DOHH2 (cell line): Measurements from ENCODE around the gene SPOCK3.

ENCODE experiments used
- EZH2phosphoT487 ChIP-seq: fragments of 200-600 bp; sonication (generic); IDR thresholded peaks from 2 replicates; pipeline ENCODE4 v1.6.1; 2017; ENCODE audit warnings: borderline replicate concordance, mild to moderate bottlenecking, antibody characterized with exemption, low read length, moderate library complexity, mixed read lengths
- TF ChIP-seq, protein P1 (sequence below): fragments of 200-600 bp; sonication (generic); IDR thresholded peaks from one replicate; pipeline ENCODE4 v1.5.1; 2014; ENCODE audit warnings: antibody characterized with exemption, mild to moderate bottlenecking, low read depth, low read length; ENCODE audit not compliant: poor library complexity, severe bottlenecking

DNA sequence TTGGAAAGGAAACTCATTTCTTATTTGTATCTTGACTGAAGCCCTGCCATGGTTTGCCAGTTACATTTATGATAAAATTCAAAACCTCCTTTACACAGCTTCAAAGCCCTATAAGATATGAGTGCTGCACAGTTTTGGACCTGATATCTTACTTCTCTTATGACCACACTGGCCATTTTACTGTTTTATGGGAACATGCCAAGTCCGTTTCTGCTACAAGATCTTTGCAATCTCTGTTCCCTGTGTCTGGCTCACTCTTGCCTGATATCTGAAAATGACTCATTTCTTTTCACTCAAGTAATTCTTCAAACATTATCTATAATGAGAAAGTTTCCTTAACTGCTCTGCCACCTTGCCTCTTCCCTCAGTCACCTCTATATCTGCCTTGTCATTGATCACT is 247.3 kb downstream of the SPOCK3 start:
- TF ChIP-seq, protein P1, sequence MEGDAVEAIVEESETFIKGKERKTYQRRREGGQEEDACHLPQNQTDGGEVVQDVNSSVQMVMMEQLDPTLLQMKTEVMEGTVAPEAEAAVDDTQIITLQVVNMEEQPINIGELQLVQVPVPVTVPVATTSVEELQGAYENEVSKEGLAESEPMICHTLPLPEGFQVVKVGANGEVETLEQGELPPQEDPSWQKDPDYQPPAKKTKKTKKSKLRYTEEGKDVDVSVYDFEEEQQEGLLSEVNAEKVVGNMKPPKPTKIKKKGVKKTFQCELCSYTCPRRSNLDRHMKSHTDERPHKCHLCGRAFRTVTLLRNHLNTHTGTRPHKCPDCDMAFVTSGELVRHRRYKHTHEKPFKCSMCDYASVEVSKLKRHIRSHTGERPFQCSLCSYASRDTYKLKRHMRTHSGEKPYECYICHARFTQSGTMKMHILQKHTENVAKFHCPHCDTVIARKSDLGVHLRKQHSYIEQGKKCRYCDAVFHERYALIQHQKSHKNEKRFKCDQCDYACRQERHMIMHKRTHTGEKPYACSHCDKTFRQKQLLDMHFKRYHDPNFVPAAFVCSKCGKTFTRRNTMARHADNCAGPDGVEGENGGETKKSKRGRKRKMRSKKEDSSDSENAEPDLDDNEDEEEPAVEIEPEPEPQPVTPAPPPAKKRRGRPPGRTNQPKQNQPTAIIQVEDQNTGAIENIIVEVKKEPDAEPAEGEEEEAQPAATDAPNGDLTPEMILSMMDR = no peak
- no peak for TF ChIP-seq EZH2phosphoT487
